Activated CD8-positive, alpha-beta memory T cell treated with anti-CD3 and anti-CD28 coated beads for 1 hour (primary cell): ENCODE data around the gene IPO5.
"Not testable (repeated sequence)": the region's sequence is repeated elsewhere in the genome, so short reads cannot be mapped to it uniquely, and the experiment has no call there.

Experiments used
- DNase-seq, 2 donors: peaks; one replicate each; pipeline ENCODE4 v3.0.0-alpha.2; 2020; ENCODE audit warnings: low read depth in 1 of 2; ENCODE audit errors: extremely low read depth in 1 of 2

Gene IPO5

GRCh38 chr13:97948041-97948440 lies 5.4 kb upstream of the IPO5 start:
- no peak for DNase-seq

DNA sequence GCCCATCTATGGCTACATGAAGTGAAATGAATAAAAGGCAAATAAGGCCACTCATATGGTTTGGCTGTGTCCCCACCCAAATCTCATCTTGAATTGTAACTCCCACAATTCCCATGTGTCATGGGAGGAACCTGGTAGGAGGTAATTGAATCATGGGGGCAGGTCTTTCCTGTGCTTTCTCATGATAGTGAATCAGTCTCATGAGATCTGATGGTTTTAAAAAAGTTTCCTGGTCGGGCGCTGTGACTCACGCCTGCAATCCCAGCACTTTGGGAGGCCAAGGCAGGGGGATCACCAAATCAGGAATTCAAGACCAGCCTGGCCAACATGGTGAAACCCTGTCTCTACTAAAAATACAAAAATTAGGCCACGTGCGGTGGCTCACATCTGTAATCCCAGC lies 4.2 kb upstream of the IPO5 start:
- DNase-seq = not testable (repeated sequence)

DNA sequence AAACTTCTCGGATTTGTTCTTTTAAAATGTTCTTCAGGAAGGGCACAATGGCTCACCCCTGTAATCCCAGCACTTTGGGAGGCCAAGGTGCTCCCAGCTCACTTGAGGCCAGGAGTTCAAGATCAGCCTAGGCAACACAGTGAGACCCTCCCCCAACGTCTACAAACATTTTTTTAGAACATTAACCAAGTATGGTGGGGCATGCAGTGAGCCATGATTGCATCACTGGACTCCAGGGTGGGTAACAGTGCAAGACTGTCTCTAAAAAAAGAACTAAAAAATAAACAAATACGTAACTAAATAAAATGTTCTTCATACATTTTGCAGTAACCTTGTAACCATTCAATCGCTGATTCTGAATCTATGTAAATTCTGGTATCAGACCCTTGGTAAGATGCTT lies 2.1 kb upstream of the IPO5 start:
- DNase-seq = no peak

GRCh38 chr13:97952831-97953230 lies 644 bp upstream of the IPO5 start:
- not testable (repeated sequence) for DNase-seq

GRCh38 chr13:97961340-97961739 lies 7.9 kb downstream of the IPO5 start:
- no peak for DNase-seq

DNA sequence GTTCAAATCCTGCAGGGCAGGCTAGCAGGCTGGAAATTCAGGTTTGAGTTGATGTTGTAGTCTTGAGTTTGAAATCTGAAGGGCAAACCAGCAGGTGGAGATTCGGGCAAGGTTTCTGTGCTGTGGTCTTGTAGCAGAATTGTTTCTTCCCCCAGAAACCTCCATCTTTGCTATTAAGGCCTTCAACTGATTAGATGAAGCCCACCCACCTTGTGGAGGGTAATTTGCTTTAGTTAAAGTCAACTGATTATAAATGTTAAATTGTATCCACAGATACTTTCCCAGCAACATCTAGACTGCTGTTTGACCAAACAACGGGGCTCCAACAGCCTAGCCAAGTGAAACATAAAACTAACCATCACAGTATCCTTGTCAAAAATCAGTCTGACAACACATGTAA lies 9.4 kb downstream of the IPO5 start:
- DNase-seq = no peak

DNA sequence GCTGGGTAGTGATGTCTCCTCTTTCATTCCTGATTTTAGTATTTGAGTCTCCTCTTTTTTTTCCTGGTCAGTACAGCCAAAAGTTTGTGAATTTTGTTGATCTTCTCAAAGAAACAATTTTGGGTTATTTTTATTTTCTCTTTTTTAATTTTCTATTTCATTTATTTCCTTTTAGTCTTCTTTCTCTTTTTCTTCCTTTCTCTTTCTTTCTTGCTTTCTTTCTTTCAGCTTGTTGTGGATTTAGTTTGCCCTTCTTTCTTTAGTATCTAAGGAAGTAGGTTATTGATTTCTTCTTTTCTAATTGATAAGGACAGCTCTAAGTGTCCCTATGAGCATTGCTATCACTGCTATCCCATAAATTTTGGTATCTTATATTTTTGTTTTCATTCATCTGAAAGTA lies 13.8 kb downstream of the IPO5 start:
- DNase-seq = no peak

GRCh38 chr13:97967948-97968347 lies 14.5 kb downstream of the IPO5 start:
- DNase-seq = no peak

- no peak for DNase-seq
Observed at GRCh38 chr13:97971519-97971918, 18.0 kb downstream of the IPO5 start.

DNA sequence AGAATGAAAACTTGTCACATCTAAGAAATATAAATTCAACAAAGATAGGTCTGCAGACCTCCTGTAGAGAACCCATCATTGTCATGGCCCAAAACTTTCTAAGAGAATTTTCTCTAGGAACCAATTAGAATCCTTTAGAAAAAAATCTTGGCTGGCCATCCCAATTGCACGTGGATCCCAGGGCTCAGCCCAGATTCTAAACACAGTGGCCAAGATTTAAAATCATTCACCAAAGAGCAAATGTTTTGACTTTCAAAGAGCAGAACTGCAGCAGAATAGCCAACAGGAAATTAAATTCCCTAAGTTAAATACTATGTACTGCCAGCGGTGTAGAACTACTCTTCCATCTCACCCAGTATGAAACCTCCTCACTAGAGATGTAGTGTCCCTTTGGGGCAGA lies 21.3 kb downstream of the IPO5 start:
- no peak for DNase-seq

- DNase-seq = no peak
Observed at GRCh38 chr13:97975280-97975847, 21.9 kb downstream of the IPO5 start.

DNA sequence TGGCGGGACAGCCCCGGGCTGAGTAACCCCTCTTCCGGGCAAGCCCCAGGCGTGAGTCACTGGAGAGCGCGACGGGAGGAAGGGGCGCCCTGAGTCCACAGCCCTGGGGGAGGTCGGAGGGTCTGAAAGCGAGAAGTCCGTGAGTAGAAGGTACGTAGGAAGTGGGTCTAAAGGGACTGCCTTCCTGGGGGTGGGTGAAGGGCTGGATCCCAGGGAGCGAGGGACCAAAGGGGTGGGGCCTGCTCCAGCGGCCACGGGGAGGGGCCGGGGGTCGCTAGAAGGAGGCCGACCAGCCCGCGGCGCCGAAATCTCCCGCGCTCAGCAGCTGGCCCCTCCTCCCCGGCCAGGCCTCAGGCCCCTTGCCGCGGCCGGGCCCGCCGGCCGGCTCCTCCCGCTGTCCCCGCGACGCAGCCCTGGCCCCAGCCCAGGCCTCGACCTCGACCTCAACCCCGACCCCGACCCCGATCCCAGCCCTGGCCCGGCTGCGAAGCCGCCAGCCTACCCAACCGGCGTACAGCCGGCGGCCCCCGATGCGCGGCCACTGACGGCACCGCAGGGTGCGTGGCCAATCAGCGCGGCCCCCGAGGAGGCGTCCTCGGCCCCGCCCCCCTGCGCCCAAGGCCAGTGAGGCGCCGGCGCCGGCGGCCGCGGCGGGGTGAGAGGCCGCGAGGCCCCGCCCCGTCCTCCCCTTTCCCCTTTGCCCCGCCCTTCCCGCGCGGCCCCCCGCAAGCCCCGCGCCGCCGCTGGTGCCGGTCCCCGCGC lies 22.6 kb downstream of the IPO5 start:
- DNase-seq = peak; percentile 62 to 88

DNA sequence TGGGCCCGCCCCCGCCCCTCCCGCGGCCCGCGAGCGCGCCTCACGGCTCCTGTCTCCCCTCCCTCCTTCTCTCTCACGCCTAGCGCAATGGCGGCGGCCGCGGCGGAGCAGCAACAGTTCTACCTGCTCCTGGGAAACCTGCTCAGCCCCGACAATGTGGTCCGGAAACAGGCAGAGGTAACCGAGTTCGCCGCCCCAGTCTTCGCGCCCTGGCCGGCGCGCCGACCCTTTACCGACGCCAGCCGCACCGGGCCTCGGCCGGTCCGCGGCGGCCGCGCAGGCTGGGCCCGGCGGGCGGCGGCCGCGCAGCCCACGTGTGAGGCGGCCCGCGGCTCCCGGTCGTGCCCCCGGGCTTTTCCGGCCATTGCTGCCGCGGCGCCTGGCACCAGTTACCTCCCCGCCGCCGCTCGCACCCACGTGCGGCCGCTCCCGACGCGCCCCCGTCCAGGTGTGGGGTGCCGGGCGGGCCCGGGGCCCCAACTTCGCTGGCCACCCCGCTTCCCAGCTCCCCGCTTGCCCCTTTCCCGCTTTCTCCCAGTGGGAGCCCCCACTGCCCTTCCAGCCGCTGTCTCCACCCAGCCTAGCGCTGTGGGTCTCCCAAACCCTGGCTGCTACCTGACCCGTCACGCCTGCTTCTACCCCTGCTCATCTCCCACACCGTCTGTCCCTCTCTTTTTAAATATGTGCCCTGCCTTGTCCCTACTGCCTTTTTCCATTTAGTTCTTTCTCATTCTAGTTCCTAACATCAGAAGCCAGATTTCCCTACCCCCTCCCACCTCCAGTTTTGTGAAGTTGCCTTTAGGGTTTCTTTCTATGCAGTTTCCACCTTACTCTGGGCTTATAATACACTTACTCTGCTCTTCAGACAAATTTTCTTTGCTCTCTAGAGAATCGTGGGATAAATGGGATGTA lies 23.4 kb downstream of the IPO5 start:
- peak in 1 of 2 donors; percentile 10 for DNase-seq

- no peak for DNase-seq
Observed at GRCh38 chr13:97977982-97978381, 24.5 kb downstream of the IPO5 start.

- DNase-seq = no peak
Observed at GRCh38 chr13:97978651-97979050, 25.2 kb downstream of the IPO5 start.

DNA sequence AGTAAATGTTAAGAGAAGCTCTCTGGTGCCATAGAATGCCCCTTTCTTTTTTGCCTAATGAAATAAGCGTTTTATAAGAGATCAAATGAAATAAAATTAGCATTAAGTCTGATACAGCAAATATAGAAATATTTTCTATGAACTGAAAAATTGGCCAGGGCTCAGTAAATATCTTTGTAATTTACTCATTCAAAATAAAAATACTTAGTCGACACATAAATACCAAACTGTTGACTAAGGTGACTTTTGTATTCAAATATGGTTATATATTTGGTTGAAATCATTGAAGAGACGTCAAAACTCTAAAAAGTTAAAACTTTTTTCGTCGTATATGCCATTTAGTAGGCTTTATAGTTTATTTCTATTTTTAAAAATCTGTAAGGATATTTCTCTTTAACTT lies 25.6 kb downstream of the IPO5 start:
- DNase-seq = no peak

DNA sequence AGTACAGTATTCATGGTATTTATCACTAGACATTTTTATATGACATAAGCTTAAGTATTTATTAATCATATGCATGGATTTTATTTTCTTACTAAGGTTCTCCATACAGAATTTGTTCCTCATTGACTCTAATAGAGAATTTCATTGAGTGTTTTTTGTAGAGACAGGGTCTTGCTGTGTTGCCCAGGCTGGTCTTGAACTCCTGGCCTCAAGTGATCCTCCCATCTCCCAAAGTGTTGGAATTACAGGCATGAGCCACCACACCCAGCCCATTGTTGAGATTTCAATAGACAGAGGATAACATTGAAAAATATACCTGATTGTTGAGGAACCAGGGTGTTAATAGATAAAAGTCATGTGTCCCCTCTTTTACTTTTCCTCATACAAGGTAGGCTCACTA lies 26.1 kb downstream of the IPO5 start:
- DNase-seq = no peak

GRCh38 chr13:97982286-97982685 lies 28.8 kb downstream of the IPO5 start:
- DNase-seq = no peak

- DNase-seq = no peak
Observed at GRCh38 chr13:97986835-97987234, 33.4 kb downstream of the IPO5 start.

DNA sequence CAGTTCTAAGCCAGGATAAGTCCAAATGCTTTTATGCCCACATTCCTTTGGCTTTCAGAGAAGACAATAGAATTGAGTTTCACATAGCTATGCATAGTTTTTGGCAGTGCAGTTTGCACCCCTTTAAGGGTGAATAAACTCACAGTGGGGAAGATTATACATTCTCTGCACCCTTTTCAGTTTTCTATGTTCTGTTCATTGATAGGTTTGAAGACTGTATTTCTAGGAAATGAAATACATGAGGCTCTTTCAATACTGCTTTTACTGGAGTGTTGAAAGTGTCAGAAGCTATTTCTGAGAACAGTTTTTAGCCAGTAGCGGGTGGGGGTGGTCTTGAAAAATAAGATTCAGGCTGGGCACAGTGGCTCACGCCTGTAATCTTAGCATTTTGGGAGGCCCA lies 46.2 kb downstream of the IPO5 start:
- no peak for DNase-seq

GRCh38 chr13:98004107-98004506 lies 50.6 kb downstream of the IPO5 start:
- DNase-seq = no peak

DNA sequence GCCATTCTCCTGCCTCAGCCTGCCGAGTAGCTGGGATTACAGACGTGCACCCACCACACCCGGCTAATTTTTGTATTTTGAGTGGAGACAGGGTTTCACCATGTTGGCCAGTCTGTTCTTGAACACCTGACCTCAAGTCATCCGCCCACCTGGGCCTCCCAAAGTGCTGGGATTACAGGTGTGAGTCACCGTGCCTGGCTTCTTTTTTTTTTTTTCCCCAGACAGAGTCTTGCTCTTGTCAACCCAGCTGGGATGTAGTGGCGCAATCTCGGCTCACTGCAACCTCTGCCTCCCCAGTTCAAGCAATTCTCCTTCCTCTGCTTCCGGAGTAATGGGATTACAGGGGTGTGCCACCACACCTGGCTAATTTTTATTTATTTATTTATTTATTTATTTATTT lies 51.5 kb downstream of the IPO5 start:
- not testable (repeated sequence) for DNase-seq
